ENCODE results near the gene PLG.

GRCh38 chr6:160662429-160662828 lies 39.6 kb upstream of the PLG start:
- TF ChIP-seq CTCF (IDR thresholded peaks at IDR 0.05): no peak
- no peak for TF ChIP-seq POLR2A (IDR thresholded peaks at IDR 0.05)
